Measurements from ENCODE around the gene ST6GALNAC2. TPM values are rescaled to one million over a fixed set of nuclear protein-coding genes. Genes with fewer than 3 reads are reported as not detected.

Gene ST6GALNAC2
- total and polyA plus RNA-seq, 10 of the 15 experiments (the other 5 are each of a cell fraction or from before 2014, with no cell fraction given), result 0.08 to 0.41 (median 0.23) TPM; not detected in 6

- TF ChIP-seq TAF1 (IDR thresholded peaks at IDR 0.05; ENCODE audit: borderline replicate concordance, low read depth, low read length) (no peak), EGR1 (IDR thresholded peaks at IDR 0.05; ENCODE audit: borderline replicate concordance in 1 of 2, low read depth in 2 of 2, low read length in 2 of 2) (no peak), RAD21 (IDR thresholded peaks at IDR 0.05; ENCODE audit: insufficient read depth, low read depth, low read length) (peak; percentile 66), PML (IDR thresholded peaks at IDR 0.05; ENCODE audit: low read length) (no peak), KAT2A (conservative IDR thresholded peaks at IDR 0.05; ENCODE audit: control insufficient read depth, low read depth, low read length) (no peak), IKZF2 (IDR thresholded peaks at IDR 0.05) (peak; percentile 59 to 63; a peak in 3 of 4 replicates), NFYB (IDR thresholded peaks at IDR 0.05; ENCODE audit: insufficient read depth, low read depth, low read length) (no peak)
These were observed 27.2 kb downstream of the ST6GALNAC2 start (continued) for GRCh38 chr17:76558198-76559095.

DNA sequence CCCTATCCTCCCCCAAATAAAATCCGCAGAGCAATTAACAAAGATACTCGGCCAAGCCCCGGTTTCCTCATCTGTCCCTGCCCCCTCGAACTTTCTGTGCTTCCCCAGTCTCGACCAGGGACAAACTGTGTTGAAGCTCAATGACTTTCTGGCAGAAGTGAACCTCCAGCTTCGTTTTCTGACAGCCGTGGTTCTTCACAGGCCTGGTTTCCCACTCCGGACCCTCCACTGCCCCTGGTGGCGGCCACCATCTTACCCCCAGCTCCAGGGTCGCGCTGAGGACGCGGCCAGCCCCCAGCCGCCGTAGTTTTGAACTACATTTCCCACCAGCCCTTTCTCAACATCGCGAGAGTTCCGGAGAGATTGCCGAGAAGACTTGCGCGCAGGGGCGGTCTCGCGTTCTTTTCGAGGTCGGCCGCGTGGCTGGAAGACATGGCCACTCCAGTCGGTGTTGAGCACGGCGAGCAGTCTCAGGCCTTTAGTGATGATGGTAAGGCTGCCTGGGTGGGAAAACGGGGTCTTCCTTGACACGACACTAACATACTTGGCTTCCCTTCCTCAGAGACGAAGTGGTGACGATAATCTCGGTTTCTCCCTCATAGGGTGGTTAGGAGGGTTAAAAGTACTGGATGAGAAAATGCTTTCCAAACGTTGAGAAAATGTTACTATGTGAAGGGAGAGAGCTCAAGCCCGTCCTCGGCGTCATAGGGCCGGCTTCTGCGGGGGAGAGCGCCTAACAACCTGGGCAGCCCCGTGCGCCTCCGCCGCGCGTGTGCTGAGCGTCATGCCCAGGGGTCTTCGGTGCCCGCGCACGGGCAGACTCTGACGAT is 28.1 kb downstream of the ST6GALNAC2 start:
- Histone ChIP-seq H3K79me2 (ENCODE audit: control insufficient read depth, insufficient read depth, low read length) (peaks cover 59% of the 10 kb centered on the region), H3K4me1 (ENCODE audit: control insufficient read depth, insufficient read depth, low read length) (peaks cover 14% of the 10 kb centered on the region), H3K9me3 (replicated peaks; ENCODE audit: control insufficient read depth, insufficient read depth, low read length) (no peaks in the 10 kb centered on the region), H3K4me3 (peak overlapping the region; percentile 74), H2AFZ (ENCODE audit: control insufficient read depth, low read depth, low read length) (peak overlapping the region; percentile 97), H3K27ac (ENCODE audit: control insufficient read depth, insufficient read depth) (peak overlapping the region; percentile 95), H3K9ac (ENCODE audit: control insufficient read depth, insufficient read depth, low read length) (peak overlapping the region; percentile 99), H3K36me3 (ENCODE audit: control insufficient read depth in 2 of 2, insufficient read depth in 2 of 2, low read length in 1 of 2) (peaks cover 3 to 10% of the 10 kb centered on the region in 2 experiments; a peak in 3 of 4 replicates), H3K27me3 (replicated peaks in 1 of 2; ENCODE audit: control insufficient read depth in 2 of 2, insufficient read depth in 2 of 2, low read length in 1 of 2) (no peaks in the 10 kb centered on the region), H4K20me1 (ENCODE audit: control insufficient read depth, insufficient read depth) (peaks cover 3% of the 10 kb centered on the region; the same call in 1 of the 2 replicates), H3K4me2 (ENCODE audit: control insufficient read depth, insufficient read depth) (peak overlapping the region; percentile 94)
- ChIA-PET POLR2A (interaction anchor here (0.5 to 2.9 kb wide), 10 partner anchors 9 to 204 kb away, joined by 3 to 13 read pairs (median 3); no protein-coding TSS in a partner anchor), CTCF (interaction anchor here (0.6 to 7.9 kb wide), 23 partner anchors 10 to 247 kb away, joined by 3 to 146 read pairs (median 5); partner anchors contain the start of gene AANAT), RAD21 (ENCODE audit: unreplicated experiment) (interaction anchor here (0.7 to 4.2 kb wide), 8 partner anchors 8 to 124 kb away, joined by 3 to 33 read pairs (median 10); no protein-coding TSS in a partner anchor), SMC1A (ENCODE audit: uncharacterized antibody, unreplicated experiment) (interaction anchor here (0.5 to 7.2 kb wide), 24 partner anchors 8 to 204 kb away, joined by 3 to 87 read pairs (median 4); partner anchors contain the start of genes PRPSAP1, ST6GALNAC2 and UBE2O)
- DNase-seq (ENCODE audit: low read depth, low spot score) (peak; percentile 82), FAIRE-seq (peak; percentile 90), ATAC-seq (peak; percentile 85)
- in situ Hi-C loops (cut with MboI) (no loop called here), intact Hi-C loops (cut with micrococcal nuclease; ENCODE audit: unreplicated experiment) (loop anchor here (2.0 kb wide), 1 partner anchor 67 kb away; no protein-coding TSS in a partner anchor)
- TSS peak; percentile 85 for BruUV-seq (replicated peaks)
- WGBS (ENCODE audit: insufficient coverage, insufficient replicate concordance, low lambda C conversion rate, missing lambda C conversion rate), result under 1% methylated on average over 55 of the region's 55 CpGs
- peak; percentile 28; the same call in 1 of the 2 replicates for TF ChIP-seq PAX5 (IDR thresholded peaks at IDR 0.05; ENCODE audit: borderline replicate concordance, low read depth, low read length)
- 0 out of 2 replicates have a peak, but pooled peaks have one; percentile 7 for TF ChIP-seq MEF2A (IDR thresholded peaks at IDR 0.05; ENCODE audit: insufficient read depth, low read depth, low read length)
- no peak for TF ChIP-seq BCL11A (IDR thresholded peaks at IDR 0.05; ENCODE audit: low read depth, low read length)
- TF ChIP-seq POLR2A (IDR thresholded peaks at IDR 0.05; ENCODE audit: low read depth, low read length), result peak; percentile 98
- TF ChIP-seq, protein P1, sequence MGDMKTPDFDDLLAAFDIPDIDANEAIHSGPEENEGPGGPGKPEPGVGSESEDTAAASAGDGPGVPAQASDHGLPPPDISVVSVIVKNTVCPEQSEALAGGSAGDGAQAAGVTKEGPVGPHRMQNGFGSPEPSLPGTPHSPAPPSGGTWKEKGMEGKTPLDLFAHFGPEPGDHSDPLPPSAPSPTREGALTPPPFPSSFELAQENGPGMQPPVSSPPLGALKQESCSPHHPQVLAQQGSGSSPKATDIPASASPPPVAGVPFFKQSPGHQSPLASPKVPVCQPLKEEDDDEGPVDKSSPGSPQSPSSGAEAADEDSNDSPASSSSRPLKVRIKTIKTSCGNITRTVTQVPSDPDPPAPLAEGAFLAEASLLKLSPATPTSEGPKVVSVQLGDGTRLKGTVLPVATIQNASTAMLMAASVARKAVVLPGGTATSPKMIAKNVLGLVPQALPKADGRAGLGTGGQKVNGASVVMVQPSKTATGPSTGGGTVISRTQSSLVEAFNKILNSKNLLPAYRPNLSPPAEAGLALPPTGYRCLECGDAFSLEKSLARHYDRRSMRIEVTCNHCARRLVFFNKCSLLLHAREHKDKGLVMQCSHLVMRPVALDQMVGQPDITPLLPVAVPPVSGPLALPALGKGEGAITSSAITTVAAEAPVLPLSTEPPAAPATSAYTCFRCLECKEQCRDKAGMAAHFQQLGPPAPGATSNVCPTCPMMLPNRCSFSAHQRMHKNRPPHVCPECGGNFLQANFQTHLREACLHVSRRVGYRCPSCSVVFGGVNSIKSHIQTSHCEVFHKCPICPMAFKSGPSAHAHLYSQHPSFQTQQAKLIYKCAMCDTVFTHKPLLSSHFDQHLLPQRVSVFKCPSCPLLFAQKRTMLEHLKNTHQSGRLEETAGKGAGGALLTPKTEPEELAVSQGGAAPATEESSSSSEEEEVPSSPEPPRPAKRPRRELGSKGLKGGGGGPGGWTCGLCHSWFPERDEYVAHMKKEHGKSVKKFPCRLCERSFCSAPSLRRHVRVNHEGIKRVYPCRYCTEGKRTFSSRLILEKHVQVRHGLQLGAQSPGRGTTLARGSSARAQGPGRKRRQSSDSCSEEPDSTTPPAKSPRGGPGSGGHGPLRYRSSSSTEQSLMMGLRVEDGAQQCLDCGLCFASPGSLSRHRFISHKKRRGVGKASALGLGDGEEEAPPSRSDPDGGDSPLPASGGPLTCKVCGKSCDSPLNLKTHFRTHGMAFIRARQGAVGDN (IDR thresholded peaks at IDR 0.05), result peak; percentile 80; the same call in 1 of the 2 replicates
- peak; percentile 56; the same call in 1 of the 2 replicates for TF ChIP-seq ZBED1 (IDR thresholded peaks at IDR 0.05; ENCODE audit: borderline replicate concordance)
- no peak for TF ChIP-seq USF1 (IDR thresholded peaks at IDR 0.05; ENCODE audit: borderline replicate concordance, extremely low read length, insufficient read depth, low read depth, low read length)

All from GM12878 (cell line).